CD14-positive monocyte (primary cell): ENCODE measurements around the gene SPIRE2. TPM values are rescaled to one million over a fixed set of nuclear protein-coding genes. Genes with fewer than 3 reads are reported as not detected.

Experiments used
- DNase-seq, 3 donors: peaks; one replicate each; pipeline ENCODE4 v3.0.0-alpha.2; 2011 to 2022
- H2AFZ ChIP-seq: 2 replicates; pipeline ENCODE4 v1.6.0; 2012; ENCODE audit warnings: mild to moderate bottlenecking, low read depth, low read length, inconsistent platforms; ENCODE audit not compliant: insufficient read depth, poor library complexity, severe bottlenecking
- H3K27ac ChIP-seq, 2 donors: 1 replicate in 1 of 2; 2 replicates in 1 of 2; pipeline ENCODE4 v1.5.1; 2012 to 2013; ENCODE audit warnings: low read length in 2 of 2, control low read depth in 1 of 2, inconsistent platforms in 1 of 2, low read depth in 1 of 2, mild to moderate bottlenecking in 1 of 2
- H3K27me3 ChIP-seq, 2 donors: one replicate each; pipeline versions ENCODE4 v1.6.0 to v1.6.1; 2011 to 2013; ENCODE audit warnings: low read length in 2 of 2; ENCODE audit not compliant: control insufficient read depth in 2 of 2, insufficient read depth in 2 of 2
- H3K36me3 ChIP-seq, 2 donors: replicated peaks in 1 of 2; 1 replicate in 1 of 2; 2 replicates in 1 of 2; pipeline versions ENCODE4 v1.5.1 to v1.6.1; 2012 to 2013; ENCODE audit warnings: low read length in 2 of 2, control low read depth in 1 of 2, inconsistent platforms in 1 of 2, mild to moderate bottlenecking in 1 of 2; ENCODE audit not compliant: insufficient read depth in 2 of 2, control insufficient read depth in 1 of 2
- H3K4me1 ChIP-seq, 2 donors: 1 replicate in 1 of 2; 2 replicates in 1 of 2; pipeline versions ENCODE4 v1.5.1 to v1.6.1; 2012 to 2013; ENCODE audit warnings: low read length in 2 of 2, control low read depth in 1 of 2, inconsistent platforms in 1 of 2, mild to moderate bottlenecking in 1 of 2, moderate library complexity in 1 of 2; ENCODE audit not compliant: insufficient read depth in 2 of 2, control insufficient read depth in 1 of 2
- H3K4me2 ChIP-seq: replicated peaks from 2 replicates; pipeline ENCODE3; 2012; ENCODE audit warnings: low read length, moderate library complexity, mild to moderate bottlenecking; ENCODE audit not compliant: poor library complexity, severe bottlenecking; ENCODE audit errors: extremely low read depth
- H3K4me3 ChIP-seq, 3 experiments: fragments of 200-600 bp in 1 of 3; sonication (generic) in 1 of 3; replicated peaks in 1 of 3; 1 replicate in 2 of 3; 2 replicates in 1 of 3; pipeline ENCODE4 v1.5.1; 2011 to 2013; ENCODE audit warnings: low read length in 3 of 3, mild to moderate bottlenecking in 3 of 3, control low read depth in 2 of 3, low read depth in 2 of 3, inconsistent platforms in 1 of 3, moderate library complexity in 1 of 3
- H3K79me2 ChIP-seq: 2 replicates; pipeline ENCODE4 v1.6.0; 2012; ENCODE audit warnings: mild to moderate bottlenecking, control low read depth, inconsistent platforms, low read length, moderate library complexity; ENCODE audit not compliant: insufficient read depth
- H3K9ac ChIP-seq: 2 replicates; pipeline ENCODE4 v1.6.0; 2017; ENCODE audit warnings: low read length, mild to moderate bottlenecking; ENCODE audit not compliant: insufficient read depth, poor library complexity, severe bottlenecking
- H3K9me3 ChIP-seq, 2 donors: replicated peaks in 1 of 2; 1 replicate in 1 of 2; 2 replicates in 1 of 2; pipeline versions ENCODE4 v1.5.1 to v1.6.1; 2012 to 2013; ENCODE audit warnings: low read length in 2 of 2, control low read depth in 1 of 2; ENCODE audit not compliant: control insufficient read depth in 1 of 2, insufficient read depth in 1 of 2
- H4K20me1 ChIP-seq: 2 replicates; pipeline ENCODE4 v1.6.0; 2012; ENCODE audit warnings: mild to moderate bottlenecking, low read length, control low read depth, moderate library complexity; ENCODE audit not compliant: insufficient read depth
- H3K27ac Mint-ChIP-seq, 7 donors: one replicate each; pipeline ENCODE4 v1.8.0; 2020; ENCODE audit warnings: mild to moderate bottlenecking in 7 of 7, mixed read lengths in 7 of 7, moderate library complexity in 6 of 7, inconsistent platforms in 2 of 7
- H3K27me3 Mint-ChIP-seq, 3 donors: one replicate each; pipeline ENCODE4 v1.8.0; 2021 to 2022; ENCODE audit warnings: low read depth in 3 of 3, mild to moderate bottlenecking in 3 of 3, mixed read lengths in 3 of 3, moderate library complexity in 3 of 3, inconsistent platforms in 1 of 3
- H3K36me3 Mint-ChIP-seq, 2 donors: one replicate each; pipeline ENCODE4 v1.8.0; 2020; ENCODE audit warnings: mixed read lengths in 2 of 2, inconsistent platforms in 1 of 2, mild to moderate bottlenecking in 1 of 2
- H3K4me1 Mint-ChIP-seq: one replicate; pipeline ENCODE4 v1.8.0; 2020; ENCODE audit warnings: mild to moderate bottlenecking, mixed read lengths
- H3K4me3 Mint-ChIP-seq, 2 donors: one replicate each; pipeline ENCODE4 v1.8.0; 2020; ENCODE audit warnings: mild to moderate bottlenecking in 2 of 2, mixed read lengths in 2 of 2, moderate library complexity in 1 of 2
- H3K9me3 Mint-ChIP-seq, 7 donors: one replicate each; pipeline ENCODE4 v1.8.0; 2020 to 2022; ENCODE audit warnings: mixed read lengths in 7 of 7, mild to moderate bottlenecking in 6 of 7, moderate library complexity in 6 of 7, inconsistent platforms in 2 of 7
- CTCF ChIP-seq: fragments of 200-600 bp; IDR thresholded peaks from one replicate; pipeline ENCODE4 v1.8.0; 2022; ENCODE audit warnings: antibody characterized with exemption, mild to moderate bottlenecking
- WGBS: methylation state at CpG from one replicate; pipeline ENCODE4 v1.1.5; 2013; ENCODE audit warnings: missing lambda C conversion rate; ENCODE audit not compliant: insufficient coverage; 5-methylcytosine and 5-hydroxymethylcytosine counted together
- intact Hi-C, 2 donors: fragments of 100-400 bp; cut with micrococcal nuclease; formaldehyde crosslinking; loops; one replicate each; pipeline versions ENCODE4 v1.15.0 to v1.15.1; 2023
- polyA plus RNA-seq, 3 donors: library from polyadenylated mRNA; depleted of rRNA in 1 of 3; unstranded in 2 of 3; stranded (reverse) in 1 of 3; fragments of 300-500 nt in 2 of 3; fragments of >200 nt in 1 of 3; fragmentation: Illumina TruSeq in 2 of 3; gene quantifications; 1 replicate in 2 of 3; 2 replicates in 1 of 3; pipeline ENCODE4 v1.2.3, GENCODE V29; 2012 to 2021

The SPIRE2 gene
- polyA plus RNA-seq, 3 donors = 0.09 to 1.2 TPM; not detected in 1

GRCh38 chr16:89841275-89841674 lies 13.0 kb downstream of the SPIRE2 start:
- Histone ChIP-seq H2AFZ (no peak overlapping the region), H3K4me3 (no peak overlapping the region), H3K27ac (no peak overlapping the region), H4K20me1 (no peaks in the 10 kb centered on the region), H3K36me3 (no peaks in the 10 kb centered on the region), H3K27me3 (no peaks in the 10 kb centered on the region), H3K4me1 (peaks cover 16 to 22% of the 10 kb centered on the region in 2 donors), H3K79me2 (no peaks in the 10 kb centered on the region), H3K9ac (no peak overlapping the region), H3K4me2 (no peak overlapping the region), H3K9me3 (no peaks in the 10 kb centered on the region)
- peaks cover 6 to 19% (median 9%) of the 10 kb centered on the region in 3 donors for H3K27me3 Mint-ChIP-seq
- H3K4me3 Mint-ChIP-seq = no peak overlapping the region
- H3K9me3 Mint-ChIP-seq = no peaks in the 10 kb centered on the region
- no peak overlapping the region for H3K27ac Mint-ChIP-seq
- intact Hi-C loops = no loop called here
- H3K36me3 Mint-ChIP-seq = no peaks in the 10 kb centered on the region
- no peak for DNase-seq
- no peak for TF ChIP-seq CTCF
- peaks cover 26% of the 10 kb centered on the region for H3K4me1 Mint-ChIP-seq
- 60% methylated on average over 9 of the region's 10 CpGs for WGBS

- no peak for DNase-seq
- Mint-ChIP-seq H3K27ac (no peak overlapping the region), H3K36me3 (no peaks in the 10 kb centered on the region), H3K9me3 (no peaks in the 10 kb centered on the region), H3K4me3 (no peak overlapping the region), H3K27me3 (peaks cover 8 to 19% (median 9%) of the 10 kb centered on the region in 3 donors), H3K4me1 (peaks cover 17% of the 10 kb centered on the region)
- no peak for TF ChIP-seq CTCF
- intact Hi-C loops = no loop called here
- H3K36me3 ChIP-seq = no peaks in the 10 kb centered on the region
- H3K4me3 ChIP-seq = no peak overlapping the region
- no peaks in the 10 kb centered on the region for H3K79me2 ChIP-seq
- H3K27ac ChIP-seq = no peak overlapping the region
- no peaks in the 10 kb centered on the region for H3K27me3 ChIP-seq
- H3K9ac ChIP-seq = no peak overlapping the region
- no peaks in the 10 kb centered on the region for H4K20me1 ChIP-seq
- no peaks in the 10 kb centered on the region for H3K9me3 ChIP-seq
- no peak overlapping the region for H2AFZ ChIP-seq
- no peak overlapping the region for H3K4me2 ChIP-seq
- 74% methylated on average over 21 of the region's 26 CpGs for WGBS
- peaks cover 8 to 9% of the 10 kb centered on the region in 2 donors for H3K4me1 ChIP-seq
Observed at GRCh38 chr16:89842471-89843408, 14.5 kb downstream of the SPIRE2 start.
